GM12872 (cell line): Measurements from ENCODE around the gene UNKL.

ENCODE experiments used
- CTCF ChIP-seq: IDR thresholded peaks from 3 replicates; pipeline ENCODE4 v1.5.1; 2011; ENCODE audit warnings: low read depth, mild to moderate bottlenecking, low read length, moderate library complexity; ENCODE audit not compliant: insufficient read depth

Gene UNKL

DNA sequence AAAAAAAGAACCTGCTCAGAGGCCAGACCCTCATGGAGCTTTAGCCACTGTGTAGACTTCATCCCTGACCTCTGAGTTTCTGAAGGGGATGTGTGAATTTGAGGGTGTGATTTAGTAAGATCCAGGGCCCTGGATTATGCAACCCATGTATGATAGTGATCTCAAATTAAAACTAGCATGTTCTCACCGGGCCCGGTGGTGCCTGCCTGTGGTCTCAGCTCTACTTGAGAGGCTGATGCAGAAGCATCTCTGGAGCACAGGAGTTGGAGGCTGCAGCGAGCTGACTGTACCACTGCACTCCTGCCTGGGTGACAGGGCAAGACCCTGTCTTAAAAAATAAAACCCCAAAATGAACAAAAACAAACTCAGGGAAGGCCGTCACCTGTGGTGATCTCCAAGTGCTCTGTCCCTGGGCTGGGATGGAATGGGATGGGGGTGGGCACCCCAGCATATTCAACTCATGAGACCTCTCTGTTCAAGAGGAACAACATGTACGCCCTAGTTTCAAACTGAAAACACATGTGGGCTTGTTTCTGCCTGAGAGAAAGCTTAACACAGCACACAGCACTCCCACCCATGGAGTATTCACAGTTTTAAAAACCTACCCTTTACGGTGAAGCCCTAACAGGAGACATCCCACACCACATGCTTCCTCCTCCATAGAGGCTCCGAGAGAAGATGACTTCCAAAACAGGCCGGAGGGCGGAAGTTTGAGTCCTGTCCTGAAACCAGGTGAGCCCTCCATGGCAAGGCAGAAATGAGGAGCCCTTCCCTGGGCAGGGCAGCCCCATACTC lies 32.7 kb downstream of the UNKL start:
- no peak for TF ChIP-seq CTCF

DNA sequence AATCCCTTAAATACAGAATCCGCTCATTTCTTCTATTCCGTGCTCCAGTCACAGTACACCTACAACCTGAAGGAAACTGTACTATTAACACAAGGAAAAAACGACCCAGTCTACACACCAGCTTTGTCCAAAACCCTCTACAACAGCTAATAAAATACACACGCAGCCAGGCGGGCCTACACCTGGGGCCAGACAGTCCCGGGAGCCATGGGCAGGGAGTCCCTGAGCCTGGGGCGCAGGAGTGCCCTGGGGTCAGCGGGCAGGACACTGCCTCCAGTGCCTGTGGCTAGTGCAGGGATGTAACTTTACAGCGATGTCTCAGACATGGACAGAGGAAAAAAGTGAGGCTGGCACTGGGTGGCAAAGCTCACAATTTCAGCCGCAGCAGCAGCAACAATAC lies 34.3 kb downstream of the UNKL start:
- no peak for TF ChIP-seq CTCF

DNA sequence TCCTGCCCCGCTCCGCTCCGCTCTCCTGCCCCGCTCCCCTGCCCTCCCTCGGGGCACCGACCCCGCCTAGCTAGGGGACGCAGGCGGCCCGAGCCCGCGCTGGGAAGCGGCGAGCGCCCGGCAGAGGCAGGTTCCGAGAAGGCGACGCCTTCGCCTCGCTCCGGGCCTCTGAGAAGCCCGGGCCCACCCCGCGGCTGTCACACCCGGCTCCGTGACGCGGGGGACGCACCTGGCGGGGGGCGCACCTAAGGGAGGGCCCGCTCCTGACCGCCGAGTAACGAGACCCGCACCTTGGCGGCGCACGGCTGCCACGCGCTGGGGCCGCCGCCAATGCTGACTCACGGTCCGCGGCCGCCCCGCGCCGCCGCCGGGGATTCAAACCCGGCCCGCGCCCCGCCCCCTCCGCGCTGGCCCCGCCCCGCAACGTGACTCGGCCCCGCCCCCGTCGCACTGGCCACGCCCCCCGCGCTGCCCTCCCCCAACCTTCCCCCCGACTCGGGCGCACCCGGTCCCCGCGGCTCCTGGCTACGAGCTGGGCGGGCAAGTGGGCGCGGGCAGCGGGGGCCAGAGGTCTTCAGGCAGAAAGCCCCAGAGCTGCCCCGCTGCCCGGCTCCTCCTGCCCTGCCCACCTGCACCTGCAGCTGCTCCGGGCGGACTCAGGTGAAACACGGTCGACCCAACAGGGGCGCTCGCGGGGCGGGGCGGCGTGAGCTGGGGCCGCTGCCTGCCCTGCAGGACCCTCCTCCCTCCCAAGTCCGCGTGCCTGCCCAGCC lies 35.0 kb downstream of the UNKL start:
- TF ChIP-seq CTCF, result no peak

- no peak for TF ChIP-seq CTCF
These were observed 35.6 kb downstream of the UNKL start for GRCh38 chr16:1378804-1379303.

GRCh38 chr16:1378087-1378803 lies 36.3 kb downstream of the UNKL start:
- TF ChIP-seq CTCF, result no peak

DNA sequence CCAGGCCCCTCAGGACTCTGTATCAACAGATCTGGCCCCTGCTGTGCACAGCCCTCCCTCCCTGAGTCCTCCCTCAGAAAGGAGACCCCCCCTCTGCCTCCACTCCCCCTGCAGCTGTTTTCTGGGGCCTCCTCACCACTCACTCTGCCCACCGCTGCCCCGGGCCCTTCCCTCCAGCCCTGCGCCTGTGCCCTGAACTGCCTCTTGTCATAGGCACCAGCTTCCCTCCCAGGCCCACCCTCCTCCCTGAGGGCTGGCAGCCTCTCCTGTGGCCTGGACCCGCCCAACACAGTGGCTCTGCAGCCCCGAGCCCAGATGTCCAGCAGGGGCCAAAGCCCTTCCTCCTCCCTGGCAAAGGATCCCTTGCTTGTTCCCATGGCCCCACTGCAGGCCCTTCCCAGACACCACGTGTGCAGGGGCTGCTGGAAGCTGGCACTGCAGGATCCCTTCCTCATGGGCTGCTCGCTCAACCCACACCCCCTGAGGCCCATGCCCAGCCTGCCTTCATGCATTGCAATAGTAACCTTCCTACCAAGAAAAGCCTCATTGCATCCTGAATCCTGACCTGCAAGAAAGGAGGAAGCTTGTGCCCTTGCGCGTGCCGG lies 37.0 kb downstream of the UNKL start:
- TF ChIP-seq CTCF, result no peak
